Upper lobe of left lung (tissue), 6 donors: ENCODE measurements around the gene GABBR2. TPM values are rescaled to one million over a fixed set of nuclear protein-coding genes. Genes with fewer than 3 reads are reported as not detected.

Source experiments
- ATAC-seq, 2 donors: fragments of 200-7000 bp; cut with Tn5 transposase; one replicate each; pipeline ENCODE4 v1.9.1; 2022; ENCODE audit warnings: mild to moderate bottlenecking in 2 of 2, moderate library complexity in 2 of 2; ENCODE audit not compliant: low FRiP score in 2 of 2
- DNase-seq, 2 donors: peaks; one replicate each; pipeline ENCODE4 v3.0.0-alpha.2; 2019 to 2020
- H3K27ac ChIP-seq, 4 donors: fragments of 200-600 bp; sonication (generic); one replicate each; pipeline ENCODE4 v1.5.1; 2016 to 2019
- H3K27me3 ChIP-seq, 4 donors: fragments of 200-600 bp; sonication (generic); one replicate each; pipeline ENCODE4 v1.5.1; 2017 to 2019
- H3K36me3 ChIP-seq, 4 donors: fragments of 200-600 bp; sonication (generic); one replicate each; pipeline ENCODE4 v1.5.1; 2016 to 2019
- H3K4me1 ChIP-seq, 4 donors: fragments of 200-600 bp; sonication (generic); one replicate each; pipeline ENCODE4 v1.5.1; 2018 to 2019
- H3K4me3 ChIP-seq, 4 donors: fragments of 200-600 bp; sonication (generic); one replicate each; pipeline ENCODE4 v1.5.1; 2017 to 2019; ENCODE audit warnings: mild to moderate bottlenecking in 2 of 4, moderate library complexity in 1 of 4
- H3K9me3 ChIP-seq, 4 donors: fragments of 200-600 bp; sonication (generic); one replicate each; pipeline ENCODE4 v1.5.1; 2018 to 2019
- CTCF ChIP-seq, 6 experiments: fragments of 450-650 bp in 4 of 6; fragments of 200-600 bp in 2 of 6; sonication (generic) in 2 of 6; IDR thresholded peaks; one replicate each; pipeline ENCODE4 v1.5.1; 2016 to 2019; ENCODE audit warnings: antibody characterized with exemption in 6 of 6
- EP300 ChIP-seq, 4 donors: sonication (generic); formaldehyde crosslinking; IDR thresholded peaks; one replicate each; pipeline ENCODE4 v1.5.1; 2017; ENCODE audit warnings: antibody characterized with exemption in 4 of 4, control low read depth in 2 of 4
- POLR2A ChIP-seq, 4 donors: fragments of 450-650 bp; IDR thresholded peaks; one replicate each; pipeline ENCODE4 v1.5.1; 2016 to 2017; ENCODE audit warnings: antibody characterized with exemption in 4 of 4, mild to moderate bottlenecking in 2 of 4
- POLR2AphosphoS5 ChIP-seq, 2 donors: sonication (generic); formaldehyde crosslinking; IDR thresholded peaks; one replicate each; pipeline ENCODE4 v1.5.1; 2017; ENCODE audit warnings: antibody characterized with exemption in 2 of 2
- WGBS, 2 donors: methylation state at CpG; one replicate each; pipeline ENCODE4 v1.1.5; 2017 to 2018; 5-methylcytosine and 5-hydroxymethylcytosine counted together
- total RNA-seq, 6 donors: library from RNA; depleted of rRNA in 4 of 6; stranded (reverse); fragments of >200 nt in 4 of 6; gene quantifications; one replicate each; pipeline versions ENCODE4 v1.1.0 to v1.2.1, GENCODE V29; 2016 to 2021
- donor health status: DM: no; HTN: no; CAD: no; lungs with moderate emphysema.
- donor health status: DM: no; HTN: yes; CAD: no; lungs with severe emphysema.

Gene GABBR2
- total RNA-seq, 6 donors from 2014 or later, result 0.15 to 1.00 (median 0.81) TPM; not detected in 1

GRCh38 chr9:98572796-98573195 lies 135.9 kb downstream of the GABBR2 start:
- WGBS, 2 donors, result 85 to 88% methylated on average over 7 of the region's 7 CpGs
- H3K4me1 ChIP-seq, result peaks cover 0 to 6% (median 0%) of the 10 kb centered on the region in 4 donors
- TF ChIP-seq EP300 (IDR thresholded peaks at IDR 0.05) (no peak), POLR2A (IDR thresholded peaks at IDR 0.05) (no peak), POLR2AphosphoS5 (IDR thresholded peaks at IDR 0.05) (no peak), CTCF (IDR thresholded peaks at IDR 0.05) (no peak)
- no peak overlapping the region for H3K4me3 ChIP-seq
- no peaks in the 10 kb centered on the region for H3K36me3 ChIP-seq
- no peak overlapping the region for H3K27ac ChIP-seq
- DNase-seq, result no peak
- ATAC-seq, result no peak
- no peaks in the 10 kb centered on the region for H3K27me3 ChIP-seq
- no peaks in the 10 kb centered on the region for H3K9me3 ChIP-seq

GRCh38 chr9:98572054-98572627 lies 136.6 kb downstream of the GABBR2 start:
- Histone ChIP-seq H3K27ac (no peak overlapping the region), H3K36me3 (no peaks in the 10 kb centered on the region), H3K27me3 (no peaks in the 10 kb centered on the region), H3K4me3 (no peak overlapping the region), H3K4me1 (peaks cover 0 to 6% (median 0%) of the 10 kb centered on the region in 4 donors), H3K9me3 (no peaks in the 10 kb centered on the region)
- DNase-seq (no peak), ATAC-seq (no peak)
- TF ChIP-seq POLR2AphosphoS5 (IDR thresholded peaks at IDR 0.05), result no peak
- 80% methylated on average over 4 of the region's 4 CpGs for WGBS, 2 donors

GRCh38 chr9:98571643-98572042 lies 137.1 kb downstream of the GABBR2 start:
- WGBS, 2 donors, result 88% methylated on average over 3 of the region's 3 CpGs; no CpG with 5 or more reads in 1 of the 2 donors

GRCh38 chr9:98570663-98571440 lies 137.9 kb downstream of the GABBR2 start:
- H3K4me1 ChIP-seq, result peaks cover 0 to 5% (median 0%) of the 10 kb centered on the region in 4 donors
- WGBS, 2 donors, result 78 to 85% methylated on average over 10 to 12 of the region's 12 CpGs
- no peak overlapping the region for H3K4me3 ChIP-seq
- no peaks in the 10 kb centered on the region for H3K27me3 ChIP-seq
- ATAC-seq (peak in 1 of 2 donors; percentile 2), DNase-seq (peak in 1 of 2 donors; percentile 29)
- no peak overlapping the region for H3K27ac ChIP-seq
- no peaks in the 10 kb centered on the region for H3K9me3 ChIP-seq
- no peak for TF ChIP-seq EP300 (IDR thresholded peaks at IDR 0.05)
- no peak for TF ChIP-seq POLR2A (IDR thresholded peaks at IDR 0.05)
- TF ChIP-seq CTCF (IDR thresholded peaks at IDR 0.05), result no peak
- TF ChIP-seq POLR2AphosphoS5 (IDR thresholded peaks at IDR 0.05), result no peak
- no peaks in the 10 kb centered on the region for H3K36me3 ChIP-seq

More at GRCh38 chr9:98571643-98572042, 137.1 kb downstream of the GABBR2 start:
- H3K9me3 ChIP-seq, result no peaks in the 10 kb centered on the region
- H3K27ac ChIP-seq, result no peak overlapping the region
- no peak for TF ChIP-seq EP300 (IDR thresholded peaks at IDR 0.05)
- no peak for TF ChIP-seq CTCF (IDR thresholded peaks at IDR 0.05)
- no peak for TF ChIP-seq POLR2A (IDR thresholded peaks at IDR 0.05)
- TF ChIP-seq POLR2AphosphoS5 (IDR thresholded peaks at IDR 0.05), result no peak
- ATAC-seq (no peak), DNase-seq (no peak)
- no peaks in the 10 kb centered on the region for H3K27me3 ChIP-seq
- no peak overlapping the region for H3K4me3 ChIP-seq
- H3K36me3 ChIP-seq, result no peaks in the 10 kb centered on the region
- peaks cover 0 to 6% (median 0%) of the 10 kb centered on the region in 4 donors for H3K4me1 ChIP-seq

- ATAC-seq (no peak), DNase-seq (no peak)
- 85 to 86% methylated on average over 5 to 9 of the region's 9 CpGs for WGBS, 2 donors
- Histone ChIP-seq H3K27ac (no peak overlapping the region), H3K4me1 (no peaks in the 10 kb centered on the region), H3K9me3 (no peaks in the 10 kb centered on the region), H3K27me3 (no peaks in the 10 kb centered on the region), H3K4me3 (no peak overlapping the region), H3K36me3 (no peaks in the 10 kb centered on the region)
- no peak for TF ChIP-seq EP300 (IDR thresholded peaks at IDR 0.05)
Measured at GRCh38 chr9:98570055-98570454, 138.7 kb downstream of the GABBR2 start.
